ENCODE measurements around the gene FAM240B.

The FAM240B gene

DNA sequence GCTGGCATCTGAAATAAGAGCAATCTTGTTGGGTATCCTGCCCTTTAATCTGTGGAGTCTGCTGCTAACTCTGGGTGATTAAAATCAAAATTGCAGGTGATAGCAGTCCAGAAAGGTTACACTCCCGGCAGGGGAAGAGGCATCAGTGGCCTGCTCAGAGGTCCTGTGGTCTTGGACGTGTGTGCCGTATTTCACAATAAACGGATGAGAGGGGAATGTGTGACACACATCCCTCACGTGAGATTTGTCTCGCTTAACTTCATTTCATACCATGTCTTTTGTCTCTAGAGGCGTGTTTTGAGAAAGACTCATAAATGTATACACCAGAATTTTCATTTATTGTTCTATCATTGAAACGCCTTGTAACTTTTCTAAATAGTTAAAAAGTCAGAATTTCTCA is 36.6 kb downstream of the FAM240B start:
- H3K4me3 ChIP-seq (replicated peaks; ENCODE audit: low read depth, low read length), result no peak overlapping the region
- peak; percentile 40 for DNase-seq (ENCODE audit: low read depth)
- TF ChIP-seq, protein P1, sequence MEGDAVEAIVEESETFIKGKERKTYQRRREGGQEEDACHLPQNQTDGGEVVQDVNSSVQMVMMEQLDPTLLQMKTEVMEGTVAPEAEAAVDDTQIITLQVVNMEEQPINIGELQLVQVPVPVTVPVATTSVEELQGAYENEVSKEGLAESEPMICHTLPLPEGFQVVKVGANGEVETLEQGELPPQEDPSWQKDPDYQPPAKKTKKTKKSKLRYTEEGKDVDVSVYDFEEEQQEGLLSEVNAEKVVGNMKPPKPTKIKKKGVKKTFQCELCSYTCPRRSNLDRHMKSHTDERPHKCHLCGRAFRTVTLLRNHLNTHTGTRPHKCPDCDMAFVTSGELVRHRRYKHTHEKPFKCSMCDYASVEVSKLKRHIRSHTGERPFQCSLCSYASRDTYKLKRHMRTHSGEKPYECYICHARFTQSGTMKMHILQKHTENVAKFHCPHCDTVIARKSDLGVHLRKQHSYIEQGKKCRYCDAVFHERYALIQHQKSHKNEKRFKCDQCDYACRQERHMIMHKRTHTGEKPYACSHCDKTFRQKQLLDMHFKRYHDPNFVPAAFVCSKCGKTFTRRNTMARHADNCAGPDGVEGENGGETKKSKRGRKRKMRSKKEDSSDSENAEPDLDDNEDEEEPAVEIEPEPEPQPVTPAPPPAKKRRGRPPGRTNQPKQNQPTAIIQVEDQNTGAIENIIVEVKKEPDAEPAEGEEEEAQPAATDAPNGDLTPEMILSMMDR (IDR thresholded peaks at IDR 0.05; ENCODE audit: low read length, missing control alignments), result no peak

DNA sequence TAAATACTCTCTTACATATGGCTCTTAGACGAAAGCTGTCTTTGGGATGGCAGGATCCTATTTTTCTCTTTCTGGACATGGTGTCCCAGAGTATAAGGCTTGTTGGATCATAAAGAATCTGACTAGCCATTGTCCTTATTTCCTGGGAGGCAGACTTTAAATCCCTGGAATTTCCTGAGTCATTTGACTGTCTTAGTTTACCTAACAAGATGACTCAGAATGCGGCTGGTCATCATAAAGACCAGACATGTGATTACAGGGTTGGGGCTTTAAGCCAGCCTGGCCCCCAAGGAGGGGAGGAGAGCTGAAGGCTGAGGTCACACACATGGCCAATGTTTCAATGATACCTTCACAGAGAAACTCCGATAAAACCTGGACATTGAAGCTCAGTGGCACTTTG is 37.2 kb downstream of the FAM240B start:
- DNase-seq (ENCODE audit: low read depth), result peak; percentile 97
- H3K4me3 ChIP-seq (replicated peaks; ENCODE audit: low read depth, low read length), result no peak overlapping the region
- TF ChIP-seq, protein P1 (IDR thresholded peaks at IDR 0.05; ENCODE audit: low read length, missing control alignments), result no peak

DNA sequence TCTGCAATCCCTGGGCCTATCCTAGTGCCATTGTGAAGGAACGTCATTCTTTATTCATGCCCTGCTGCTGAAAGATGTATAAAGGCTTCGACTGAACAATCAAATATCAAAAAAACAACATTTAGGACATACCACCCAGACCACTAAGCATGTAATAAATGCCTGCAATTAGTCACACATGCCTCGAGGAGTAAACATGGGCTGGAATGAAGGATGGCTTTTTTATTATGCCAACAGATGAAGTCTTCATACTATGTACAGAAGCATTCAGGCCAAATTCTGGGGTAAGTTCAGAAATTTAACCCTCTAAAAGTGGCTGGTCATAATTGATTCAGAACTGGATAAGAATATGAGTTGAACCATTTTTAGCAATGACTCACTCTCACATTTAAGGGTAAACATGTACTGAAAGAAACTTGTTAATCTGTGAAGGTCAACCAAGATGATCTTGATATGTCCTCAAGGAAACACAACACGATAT is 38.1 kb downstream of the FAM240B start:
- TF ChIP-seq, protein P1 (IDR thresholded peaks at IDR 0.05; ENCODE audit: low read length, missing control alignments), result no peak
- H3K4me3 ChIP-seq (replicated peaks; ENCODE audit: low read depth, low read length), result no peak overlapping the region
- DNase-seq (ENCODE audit: low read depth), result peak; percentile 85

DNA sequence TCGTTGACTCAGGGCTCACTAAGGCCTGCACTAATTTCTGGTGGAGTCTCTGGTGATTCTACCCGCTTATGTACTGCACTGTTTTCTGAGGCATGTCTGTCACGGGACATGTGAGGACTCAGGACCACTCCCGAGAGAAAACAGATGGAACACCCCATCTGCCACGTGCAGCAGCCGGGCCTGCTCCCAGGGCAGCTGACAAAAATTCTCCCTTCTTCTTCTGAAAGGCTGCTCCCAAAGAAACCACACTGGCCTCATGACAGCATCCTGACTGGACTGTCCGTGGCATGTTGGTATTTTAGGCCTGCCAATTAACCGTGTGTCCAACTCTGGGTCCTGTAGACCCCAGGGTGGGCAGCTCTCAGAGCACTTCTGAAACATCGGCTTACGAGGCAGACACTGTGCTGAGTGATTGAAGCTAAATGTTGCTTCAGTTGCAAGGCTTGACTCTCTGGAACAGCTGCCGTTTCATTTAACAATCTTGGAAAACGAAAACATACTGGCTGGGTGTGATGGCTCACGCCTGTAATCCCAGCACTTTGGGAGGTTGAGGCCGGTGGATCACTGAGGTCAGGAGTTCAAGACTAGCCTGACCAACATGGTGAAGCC is 39.0 kb downstream of the FAM240B start:
- no peak for DNase-seq (ENCODE audit: low read depth)
- TF ChIP-seq, protein P1 (IDR thresholded peaks at IDR 0.05; ENCODE audit: low read length, missing control alignments), result no peak

DNA sequence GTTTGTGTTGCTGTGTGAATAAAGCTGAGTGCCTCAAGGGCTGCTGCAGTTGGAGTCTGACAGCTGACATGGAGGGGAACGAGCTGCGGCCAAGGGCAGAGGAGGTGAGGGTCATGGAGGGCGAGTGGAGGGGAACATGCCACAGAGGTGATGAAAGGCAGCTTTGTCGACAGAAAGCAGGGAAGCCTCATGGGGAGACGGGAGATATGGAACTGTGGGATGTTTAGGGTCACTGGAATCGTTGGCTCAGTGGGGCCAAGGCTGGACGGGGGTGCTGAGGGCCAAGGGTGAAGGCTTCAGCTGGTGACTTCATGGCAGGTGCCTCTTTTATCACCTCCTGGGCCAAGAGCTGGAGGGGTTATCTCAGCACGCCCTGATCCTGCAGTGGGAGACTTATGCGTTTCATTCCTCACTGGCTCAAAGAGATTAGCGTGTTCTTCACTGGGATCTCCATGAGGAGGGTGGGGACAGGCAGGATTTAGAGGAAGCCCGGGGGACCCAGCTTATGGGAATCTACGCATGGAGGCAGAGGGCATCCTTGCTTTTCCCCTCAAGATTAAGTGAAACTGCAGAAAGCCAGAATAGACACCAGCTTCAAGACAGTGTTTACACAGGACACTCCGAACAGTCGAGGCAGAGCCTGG is 42.2 kb downstream of the FAM240B start:
- H3K4me3 ChIP-seq (replicated peaks; ENCODE audit: low read depth, low read length), result no peak overlapping the region
- TF ChIP-seq, protein P1 (IDR thresholded peaks at IDR 0.05; ENCODE audit: low read length, missing control alignments), result no peak

More for the DNA sequence above, 39.0 kb downstream of the FAM240B start:
- H3K4me3 ChIP-seq (replicated peaks; ENCODE audit: low read depth, low read length), result no peak overlapping the region

DNA sequence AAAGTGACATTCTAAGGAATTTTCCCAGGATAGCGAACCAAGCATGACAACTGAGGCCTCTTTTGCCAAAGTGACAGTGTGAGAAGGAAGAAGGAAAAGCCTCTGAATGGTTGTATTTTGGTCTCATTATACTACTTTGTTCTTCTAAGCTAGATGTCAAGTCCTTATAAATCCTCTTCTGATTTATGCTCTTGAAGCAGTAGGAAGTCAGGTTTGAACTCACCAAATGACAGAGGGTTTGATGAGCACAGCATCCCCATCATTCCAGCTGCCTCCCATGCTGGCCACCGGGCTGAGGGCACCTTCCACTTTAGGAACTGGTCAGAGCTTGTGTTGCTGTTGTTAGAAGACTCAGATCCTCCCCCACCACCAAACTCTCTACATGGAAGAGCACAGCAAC is 44.1 kb downstream of the FAM240B start:
- TF ChIP-seq, protein P1 (IDR thresholded peaks at IDR 0.05; ENCODE audit: low read length, missing control alignments), result no peak
- DNase-seq (ENCODE audit: low read depth), result no peak
- H3K4me3 ChIP-seq (replicated peaks; ENCODE audit: low read depth, low read length), result no peak overlapping the region

More for the DNA sequence above, 42.2 kb downstream of the FAM240B start:
- DNase-seq (ENCODE audit: low read depth), result no peak
